Measurements from ENCODE around the gene DNAJB12. TPM values are rescaled to one million over a fixed set of nuclear protein-coding genes. Genes with fewer than 3 reads are reported as not detected.

The DNAJB12 gene
- total and polyA plus RNA-seq, 9 donors, result 27.5 to 46.4 (median 32.0) TPM

GRCh38 chr10:72306215-72306760 lies 48.4 kb downstream of the DNAJB12 start:
- WGBS, 3 donors, result 34 to 59% (median 48%) methylated on average over 5 of the region's 5 CpGs
- intact Hi-C loops (cut with DNase I), result no loop called here
- Histone ChIP-seq H3K36me3 (no peaks in the 10 kb centered on the region), H3K4me1 (ENCODE audit: insufficient read depth) (peaks cover 27% of the 10 kb centered on the region), H3K27me3 (no peaks in the 10 kb centered on the region), H3K4me3 (no peak overlapping the region), H3K27ac (peak overlapping the region; percentile 54 to 56), H3K9me3 (no peaks in the 10 kb centered on the region)
- TF ChIP-seq POLR2A (IDR thresholded peaks at IDR 0.05) (no peak), CTCF (IDR thresholded peaks at IDR 0.05) (no peak), EP300 (IDR thresholded peaks at IDR 0.05) (no peak)
- peak in 1 of 5 donors; percentile 46 for DNase-seq

- no peak overlapping the region for H3K4me3 ChIP-seq
- H3K27ac ChIP-seq, result no peak overlapping the region
- no peak for TF ChIP-seq POLR2A (IDR thresholded peaks at IDR 0.05)
- TF ChIP-seq CTCF (IDR thresholded peaks at IDR 0.05), result no peak
- TF ChIP-seq EP300 (IDR thresholded peaks at IDR 0.05), result no peak
- 77 to 83% (median 82%) methylated on average over 8 of the region's 8 CpGs for WGBS, 3 donors
- no peaks in the 10 kb centered on the region for H3K36me3 ChIP-seq
- intact Hi-C loops (cut with DNase I), result no loop called here
- no peaks in the 10 kb centered on the region for H3K9me3 ChIP-seq
- peaks cover 8% of the 10 kb centered on the region for H3K4me1 ChIP-seq (ENCODE audit: insufficient read depth)
- no peaks in the 10 kb centered on the region for H3K27me3 ChIP-seq
- DNase-seq, result no peak
Measured at GRCh38 chr10:72303424-72304128, 51.1 kb downstream of the DNAJB12 start.

- H3K4me1 ChIP-seq (ENCODE audit: insufficient read depth), result peaks cover 4% of the 10 kb centered on the region
- peak in 3 of 5 donors; percentile 52 to 60 (median 57) for DNase-seq
- no peak overlapping the region for H3K4me3 ChIP-seq
- H3K27me3 ChIP-seq, result no peaks in the 10 kb centered on the region
- 85 to 89% (median 86%) methylated on average over 16 of the region's 16 CpGs for WGBS, 3 donors
- H3K27ac ChIP-seq, result peak overlapping the region; percentile 92 to 95
- TF ChIP-seq POLR2A (IDR thresholded peaks at IDR 0.05), result no peak
- TF ChIP-seq CTCF (IDR thresholded peaks at IDR 0.05), result no peak
- TF ChIP-seq EP300 (IDR thresholded peaks at IDR 0.05), result no peak
- intact Hi-C loops (cut with DNase I), result no loop called here
- no peaks in the 10 kb centered on the region for H3K9me3 ChIP-seq
- H3K36me3 ChIP-seq, result no peaks in the 10 kb centered on the region
Measured at GRCh38 chr10:72298592-72299519, 55.9 kb downstream of the DNAJB12 start.

GRCh38 chr10:72297805-72298591 lies 56.7 kb downstream of the DNAJB12 start:
- DNase-seq, result peak; percentile 98 to 99 (median 98)
- no peaks in the 10 kb centered on the region for H3K36me3 ChIP-seq
- peak overlapping the region; percentile 92 to 95 for H3K27ac ChIP-seq
- no peaks in the 10 kb centered on the region for H3K9me3 ChIP-seq
- no peaks in the 10 kb centered on the region for H3K27me3 ChIP-seq
- peak overlapping the region; percentile 48 for H3K4me3 ChIP-seq
- TF ChIP-seq POLR2A (IDR thresholded peaks at IDR 0.05), result peak; percentile 89
- TF ChIP-seq EP300 (IDR thresholded peaks at IDR 0.05), result no peak
- no peak for TF ChIP-seq CTCF (IDR thresholded peaks at IDR 0.05)
- intact Hi-C loops (cut with DNase I), result no loop called here
- peaks cover 4% of the 10 kb centered on the region for H3K4me1 ChIP-seq (ENCODE audit: insufficient read depth)
- 7 to 9% (median 8%) methylated on average over 49 to 55 of the region's 55 CpGs for WGBS, 3 donors

Data from ovary (tissue), 9 donors.